BLaER1 (cell line): ENCODE data around the gene RADIL.

Experiments used
- H3K27ac ChIP-seq: shearing (Covaris generic); formaldehyde crosslinking; 2 replicates; pipeline ENCODE4 v1.8.1; 2022
- H3K27me3 ChIP-seq: shearing (Covaris generic); formaldehyde crosslinking; 2 replicates; pipeline ENCODE4 v1.8.1; 2022
- H3K36me3 ChIP-seq: shearing (Covaris generic); formaldehyde crosslinking; 2 replicates; pipeline ENCODE4 v1.8.1; 2022
- H3K4me1 ChIP-seq: shearing (Covaris generic); formaldehyde crosslinking; 2 replicates; pipeline ENCODE4 v1.8.1; 2022
- H3K4me2 ChIP-seq: shearing (Covaris generic); formaldehyde crosslinking; 2 replicates; pipeline ENCODE4 v1.8.1; 2022
- H3K4me3 ChIP-seq: shearing (Covaris generic); formaldehyde crosslinking; 2 replicates; pipeline ENCODE4 v1.8.1; 2022
- H3K9ac ChIP-seq: shearing (Covaris generic); formaldehyde crosslinking; 2 replicates; pipeline ENCODE4 v1.8.1; 2022
- H3K9me3 ChIP-seq: shearing (Covaris generic); formaldehyde crosslinking; 2 replicates; pipeline ENCODE4 v1.8.1; 2022
- H4K20me1 ChIP-seq: shearing (Covaris generic); formaldehyde crosslinking; 2 replicates; pipeline ENCODE4 v1.8.1; 2022
- Cebpa-rat ChIP-seq: shearing (Covaris generic); IDR thresholded peaks from 2 replicates; pipeline ENCODE4 v1.8.1; 2022

Gene RADIL

DNA sequence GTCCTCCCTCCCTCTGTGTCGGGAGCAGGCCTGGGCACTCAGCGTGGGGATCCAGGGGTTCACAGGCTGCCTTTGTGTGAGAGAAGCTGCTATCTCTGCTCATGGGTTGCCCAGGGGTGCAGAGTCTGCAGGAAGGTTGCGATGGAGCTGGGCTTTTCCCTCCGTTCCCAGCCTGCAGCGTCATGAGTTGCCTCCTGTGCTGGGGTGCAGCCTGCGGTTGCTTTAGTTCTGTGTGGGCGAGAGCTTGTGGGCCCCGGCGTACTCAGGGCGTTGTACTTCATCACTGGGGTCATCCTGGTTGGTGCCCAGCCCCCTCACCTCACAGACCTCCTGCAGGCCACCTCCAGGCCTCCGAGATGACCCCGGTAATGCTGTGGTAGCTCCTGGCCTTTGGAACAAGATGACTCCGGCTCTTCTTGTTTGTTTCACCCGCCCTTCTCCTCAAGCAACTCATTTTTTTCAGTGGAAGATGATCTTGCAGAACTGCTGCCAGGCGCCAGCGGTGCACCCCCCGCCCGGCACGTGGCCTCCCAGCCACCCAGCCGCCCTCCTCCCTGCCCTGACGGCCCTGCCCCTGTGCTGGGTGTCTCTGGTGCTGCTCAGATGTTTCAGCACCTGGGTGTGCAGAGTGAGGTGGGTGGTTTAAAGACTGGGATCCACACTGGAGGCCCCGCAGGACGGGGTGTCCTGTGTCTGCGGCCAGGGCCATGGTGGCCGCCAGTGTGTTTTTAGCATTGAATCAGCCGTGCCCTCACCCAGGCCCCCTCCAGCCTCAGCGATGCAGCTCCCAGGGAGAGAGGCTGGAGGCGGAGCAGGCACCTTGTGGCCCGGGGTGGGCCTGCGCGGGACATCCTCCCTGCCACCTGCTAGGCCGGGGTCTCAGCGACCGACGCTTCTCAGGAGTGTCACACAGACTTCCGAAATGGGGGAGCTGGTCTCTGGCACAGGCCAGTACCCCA lies 100.9 kb downstream of the RADIL start:
- Histone ChIP-seq H3K36me3 (peaks cover 89% of the 10 kb centered on the region), H4K20me1 (peaks cover 62% of the 10 kb centered on the region), H3K27ac (no peak overlapping the region), H3K9ac (no peak overlapping the region), H3K9me3 (no peaks in the 10 kb centered on the region), H3K4me3 (no peak overlapping the region), H3K4me2 (no peak overlapping the region), H3K4me1 (0 out of 2 replicates have a peak, but pooled peaks cover 4% of the 10 kb centered on the region), H3K27me3 (no peaks in the 10 kb centered on the region)
- no peak for TF ChIP-seq Cebpa-rat

DNA sequence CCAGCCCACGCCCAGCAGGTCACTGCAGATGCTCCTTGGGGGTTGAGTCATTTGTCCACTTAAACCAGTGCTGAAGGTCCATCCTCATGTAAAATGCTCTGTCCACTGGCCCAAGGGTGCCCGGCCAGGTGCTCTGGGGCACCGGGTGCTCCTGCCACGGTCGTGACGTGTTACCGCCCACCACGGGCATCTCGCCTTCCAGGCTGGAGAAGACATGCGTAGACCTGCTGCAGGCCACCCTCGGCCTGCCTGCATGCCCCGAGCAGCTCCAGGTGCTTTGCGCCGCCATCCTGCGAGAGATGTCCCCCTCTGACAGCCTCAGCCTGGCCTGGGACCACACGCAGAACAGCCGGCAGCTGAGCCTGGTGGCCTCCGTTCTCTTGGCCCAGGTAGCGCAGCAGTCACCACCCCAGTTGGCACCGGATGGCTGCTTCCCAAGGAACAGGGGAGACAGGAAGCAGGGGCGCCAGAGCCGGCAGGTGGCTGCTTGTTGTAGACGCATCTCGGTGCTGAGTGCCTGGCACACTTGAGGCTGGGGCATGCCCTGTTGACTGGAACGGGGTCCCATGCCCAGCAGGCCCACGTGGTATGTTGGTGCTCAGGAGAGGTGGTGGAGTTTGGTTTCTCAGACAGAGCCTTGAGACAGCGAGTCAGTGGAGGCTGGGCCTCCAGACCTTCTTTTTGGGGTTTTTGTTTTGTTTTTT lies 102.0 kb downstream of the RADIL start:
- H3K36me3 ChIP-seq = peaks cover 89% of the 10 kb centered on the region
- H3K27ac ChIP-seq = no peak overlapping the region
- peaks cover 71% of the 10 kb centered on the region for H4K20me1 ChIP-seq
- no peaks in the 10 kb centered on the region for H3K27me3 ChIP-seq
- no peaks in the 10 kb centered on the region for H3K9me3 ChIP-seq
- H3K4me1 ChIP-seq = peaks cover 10% of the 10 kb centered on the region
- H3K4me2 ChIP-seq = no peak overlapping the region
- no peak overlapping the region for H3K4me3 ChIP-seq
- TF ChIP-seq Cebpa-rat = no peak
- no peak overlapping the region for H3K9ac ChIP-seq

DNA sequence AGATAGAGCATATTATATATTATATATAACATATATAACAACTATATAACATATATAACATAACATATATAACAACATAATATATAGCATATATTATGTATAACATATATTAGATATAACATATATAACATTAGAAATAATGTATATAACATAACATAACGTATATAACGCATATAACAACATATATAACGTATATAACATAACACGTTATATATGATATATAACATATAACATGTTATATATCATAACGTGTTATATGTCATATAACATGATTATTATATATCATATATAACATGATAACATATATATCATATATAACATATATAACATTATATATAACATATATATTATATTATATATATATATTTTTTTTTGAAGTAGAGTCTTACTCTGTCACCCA lies 104.4 kb downstream of the RADIL start:
- Histone ChIP-seq H3K27ac (no peak overlapping the region), H3K36me3 (peaks cover 65% of the 10 kb centered on the region), H3K4me2 (no peak overlapping the region), H3K9me3 (no peaks in the 10 kb centered on the region), H4K20me1 (peaks cover 62% of the 10 kb centered on the region), H3K9ac (no peak overlapping the region), H3K4me3 (no peak overlapping the region), H3K27me3 (no peaks in the 10 kb centered on the region), H3K4me1 (peaks cover 23% of the 10 kb centered on the region)
- TF ChIP-seq Cebpa-rat = no peak

DNA sequence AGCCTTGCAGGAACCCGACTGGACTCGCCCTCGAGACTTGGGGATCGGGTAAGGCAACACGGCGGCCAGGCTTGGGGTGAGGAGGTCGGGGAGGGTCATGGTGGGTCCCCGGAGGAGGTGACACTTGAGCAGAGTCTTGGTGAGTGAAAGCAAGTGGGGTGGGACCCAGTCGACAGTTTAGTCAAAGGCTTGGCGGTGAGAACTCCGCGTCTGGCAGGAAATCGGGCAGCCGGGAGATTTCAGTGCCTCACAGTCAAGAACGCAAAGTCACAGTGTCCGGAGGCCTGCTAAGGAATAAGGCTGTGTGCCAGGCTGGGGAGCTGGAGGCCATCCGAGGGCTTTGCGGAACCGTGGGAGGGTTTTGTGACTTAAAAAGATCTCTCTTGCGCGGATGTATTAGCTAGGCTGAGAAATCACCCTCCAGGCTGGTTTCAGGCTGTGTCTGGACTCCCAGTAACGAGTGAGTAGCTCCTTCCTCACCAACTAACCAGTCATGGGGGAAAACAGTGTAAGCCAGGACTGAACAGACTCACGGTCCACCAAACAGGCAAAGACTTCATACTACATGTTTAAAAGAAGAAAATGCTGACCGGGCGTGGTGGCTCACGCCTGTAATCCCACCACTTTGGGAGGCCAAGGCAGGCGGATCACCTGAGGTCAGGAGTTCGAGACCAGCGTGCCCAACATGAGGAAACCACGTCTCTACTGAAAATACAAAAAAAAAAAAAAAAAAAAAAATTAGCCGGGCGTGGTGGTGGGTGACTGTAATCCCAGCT lies 107.5 kb downstream of the RADIL start:
- Histone ChIP-seq H3K4me1 (peaks cover 26% of the 10 kb centered on the region), H4K20me1 (peaks cover 43% of the 10 kb centered on the region), H3K27ac (peak overlapping the region; percentile 92), H3K36me3 (peaks cover 48% of the 10 kb centered on the region), H3K9ac (peak overlapping the region; percentile 91), H3K4me3 (peak overlapping the region; percentile 85), H3K9me3 (no peaks in the 10 kb centered on the region), H3K4me2 (peak overlapping the region; percentile 96), H3K27me3 (no peaks in the 10 kb centered on the region)
- TF ChIP-seq Cebpa-rat = no peak

DNA sequence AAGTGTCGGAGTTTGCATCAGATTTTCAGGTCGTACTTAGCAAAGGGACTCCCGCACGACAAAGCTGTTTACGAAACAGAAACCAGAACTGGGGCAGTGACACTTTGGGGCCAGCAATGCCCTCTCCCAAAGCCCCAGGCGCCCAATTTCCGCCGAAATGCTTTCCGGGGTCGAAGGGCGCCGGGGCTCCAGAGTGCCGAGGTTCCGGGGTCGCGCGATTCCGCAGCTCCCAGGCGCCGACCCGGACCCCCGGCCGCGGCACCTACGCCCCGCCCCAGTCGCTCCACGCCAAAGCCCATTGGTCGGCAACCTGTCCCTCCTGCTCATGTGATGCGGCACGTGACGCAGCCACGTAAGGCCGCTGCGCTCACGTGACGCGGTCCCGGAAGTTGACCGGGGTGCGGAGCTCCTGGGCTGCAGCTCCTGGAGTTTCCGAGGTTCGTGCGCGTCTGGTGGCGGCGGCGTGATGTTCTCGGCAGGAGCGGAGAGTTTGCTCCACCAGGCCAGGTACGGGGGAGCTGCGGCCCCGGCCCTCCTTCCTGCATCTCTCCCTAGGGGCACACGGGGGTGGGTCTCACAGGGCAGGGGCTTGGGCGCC lies 108.2 kb downstream of the RADIL start, which contains the start of gene AP5Z1:
Gene AP5Z1, plus strand, starts transcription at position 374 of the 598 bp plus-strand sequence. Its CDS starts 93 bp downstream, at position 467.
- H4K20me1 ChIP-seq = peaks cover 43% of the 10 kb centered on the region
- H3K9me3 ChIP-seq = no peaks in the 10 kb centered on the region
- peak within 1 kb of the TSS; percentile 96 for H3K4me2 ChIP-seq
- peaks cover 42% of the 10 kb centered on the region for H3K36me3 ChIP-seq
- H3K27me3 ChIP-seq = no peaks in the 10 kb centered on the region
- peaks cover 26% of the 10 kb centered on the region for H3K4me1 ChIP-seq
- peak within 1 kb of the TSS; percentile 85 for H3K4me3 ChIP-seq
- TF ChIP-seq Cebpa-rat = no peak
- peak within 1 kb of the TSS; percentile 91 for H3K9ac ChIP-seq
- H3K27ac ChIP-seq = peak within 1 kb of the TSS; percentile 92

DNA sequence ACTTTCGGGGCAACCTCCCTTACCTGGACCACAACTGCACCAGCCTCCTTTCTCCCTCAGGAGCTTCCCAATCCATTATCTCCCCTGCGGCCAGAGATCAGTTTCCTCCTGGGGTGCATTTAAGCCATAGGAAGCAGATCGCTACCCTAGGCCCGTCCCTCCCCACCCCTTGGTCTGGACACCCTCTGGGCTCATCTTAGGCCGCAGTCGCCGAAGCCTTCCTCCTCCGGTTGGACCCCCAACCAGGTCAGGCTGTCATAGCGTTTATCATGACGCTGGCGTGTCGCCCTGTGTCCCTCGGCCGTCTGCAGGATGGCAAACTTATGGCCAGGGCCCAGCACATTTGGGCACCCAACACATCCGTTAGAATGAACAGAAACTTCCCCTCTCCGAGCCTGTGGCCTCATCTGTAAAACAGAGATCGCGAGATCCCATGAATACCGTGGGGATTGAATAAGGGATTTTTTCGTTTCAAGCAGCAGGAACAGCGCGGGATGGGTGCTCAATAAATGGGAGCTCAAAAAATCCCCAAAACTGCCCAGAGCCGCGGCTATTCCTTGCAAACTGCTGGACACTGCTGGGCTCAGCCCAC lies 108.8 kb downstream of the RADIL start:
- Histone ChIP-seq H4K20me1 (peaks cover 43% of the 10 kb centered on the region), H3K4me3 (peak overlapping the region; percentile 85)

DNA sequence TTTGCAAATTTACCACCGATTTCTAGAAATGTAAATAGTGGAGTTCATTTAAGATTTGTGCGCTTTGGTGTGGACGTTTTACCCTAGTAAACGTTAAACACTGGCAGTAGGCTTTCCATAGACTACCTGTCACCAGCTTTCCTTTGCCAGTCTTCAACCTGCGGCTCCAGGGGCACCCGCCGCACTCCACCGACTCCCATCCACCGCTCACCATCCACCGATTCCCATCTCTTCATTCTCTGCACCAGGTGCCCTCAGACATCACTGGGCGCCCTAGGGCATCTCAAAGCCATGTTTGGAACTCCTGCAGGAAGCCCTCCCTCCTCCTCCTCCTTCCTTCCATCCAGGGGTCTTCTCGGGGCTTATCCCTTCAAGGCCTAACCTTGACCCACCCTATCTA lies 109.5 kb downstream of the RADIL start:
- Histone ChIP-seq H3K4me2 (peak overlapping the region; percentile 96), H3K9ac (no peak overlapping the region; the same call in 1 of the 2 replicates)

More for the DNA sequence above, 108.8 kb downstream of the RADIL start:
- peaks cover 36% of the 10 kb centered on the region for H3K36me3 ChIP-seq
- no peaks in the 10 kb centered on the region for H3K9me3 ChIP-seq
- H3K27me3 ChIP-seq = no peaks in the 10 kb centered on the region
- TF ChIP-seq Cebpa-rat = no peak
- peak overlapping the region; percentile 92 for H3K27ac ChIP-seq
- H3K4me2 ChIP-seq = peak overlapping the region; percentile 96
- peaks cover 28% of the 10 kb centered on the region for H3K4me1 ChIP-seq
- H3K9ac ChIP-seq = peak overlapping the region; percentile 91

DNA sequence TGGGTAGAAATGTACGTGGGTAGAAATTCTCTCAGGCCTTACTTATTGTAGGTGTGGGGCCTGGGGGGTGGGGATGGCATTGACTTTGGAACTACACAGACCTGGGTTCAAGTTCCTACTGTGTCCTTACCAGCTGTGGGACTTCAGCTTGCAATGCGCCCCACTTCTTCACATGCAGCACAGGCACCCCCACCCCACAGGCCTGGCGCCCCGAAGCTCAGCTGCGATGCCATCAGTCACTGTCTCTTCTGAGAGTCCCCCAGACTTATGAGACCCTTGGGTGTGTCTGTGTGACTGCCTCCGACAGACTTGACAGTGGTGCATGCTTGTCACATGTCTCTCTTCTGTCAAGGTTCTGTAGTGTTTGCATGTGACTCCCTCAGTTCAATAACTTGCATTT lies 111.2 kb downstream of the RADIL start:
- TF ChIP-seq Cebpa-rat = no peak
- no peaks in the 10 kb centered on the region for H3K27me3 ChIP-seq
- H3K4me2 ChIP-seq = no peak overlapping the region
- H3K4me3 ChIP-seq = no peak overlapping the region
- peaks cover 28% of the 10 kb centered on the region for H3K4me1 ChIP-seq
- H3K9ac ChIP-seq = no peak overlapping the region
- no peak overlapping the region for H3K27ac ChIP-seq
- H3K36me3 ChIP-seq = peaks cover 37% of the 10 kb centered on the region
- no peaks in the 10 kb centered on the region for H3K9me3 ChIP-seq
- H4K20me1 ChIP-seq = peaks cover 47% of the 10 kb centered on the region

More for the DNA sequence above, 109.5 kb downstream of the RADIL start:
- H3K36me3 ChIP-seq = peaks cover 36% of the 10 kb centered on the region
- no peaks in the 10 kb centered on the region for H3K9me3 ChIP-seq
- no peak overlapping the region for H3K4me3 ChIP-seq
- peaks cover 47% of the 10 kb centered on the region for H4K20me1 ChIP-seq
- no peaks in the 10 kb centered on the region for H3K27me3 ChIP-seq
- H3K27ac ChIP-seq = peak overlapping the region; percentile 92; the same call in 1 of the 2 replicates
- H3K4me1 ChIP-seq = peaks cover 32% of the 10 kb centered on the region
- TF ChIP-seq Cebpa-rat = no peak
